ENCODE measurements around the gene FBXW5. TPM values are rescaled to one million over a fixed set of nuclear protein-coding genes. Genes with fewer than 3 reads are reported as not detected.

The FBXW5 gene
- total RNA-seq, 1 donor from 2014 or later, result 81.5 TPM

DNA sequence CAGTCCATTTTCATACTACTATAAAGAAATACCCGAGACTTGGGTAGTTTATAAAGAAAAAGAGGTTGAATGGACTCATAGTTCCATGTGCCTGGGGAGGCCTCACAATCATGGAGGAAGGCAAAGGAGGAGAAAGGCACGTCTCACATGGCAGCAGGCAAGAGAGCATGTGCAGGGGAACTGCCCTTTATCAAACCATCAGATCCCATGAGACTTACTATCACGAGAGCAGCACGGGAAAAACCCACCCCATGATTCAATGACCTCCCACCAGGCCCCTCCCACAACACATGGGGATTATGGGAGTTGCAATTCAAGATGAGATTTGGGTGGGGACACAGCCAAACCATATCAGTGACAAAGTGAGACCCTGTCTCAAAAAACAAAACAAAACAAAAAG lies 38.3 kb downstream of the FBXW5 start:
- Mint-ChIP-seq H3K9me3 (no peaks in the 10 kb centered on the region), H3K27me3 (no peaks in the 10 kb centered on the region), H3K4me1 (peaks cover 47% of the 10 kb centered on the region), H3K4me3 (no peak overlapping the region), H3K27ac (peak overlapping the region; percentile 74), H3K36me3 (ENCODE audit: low read depth) (peaks cover 75% of the 10 kb centered on the region)
- intact Hi-C loops (cut with micrococcal nuclease), result no loop called here
- no peak for ATAC-seq (ENCODE audit: low read depth)
- ChIA-PET CTCF (no interaction called here), POLR2A (interaction anchor here (1.4 kb wide), 1 partner anchor 335 kb away, joined by 3 read pairs; the partner anchor contains the start of gene TUBB4B)
- DNase-seq, result no peak
- TF ChIP-seq, protein P1, sequence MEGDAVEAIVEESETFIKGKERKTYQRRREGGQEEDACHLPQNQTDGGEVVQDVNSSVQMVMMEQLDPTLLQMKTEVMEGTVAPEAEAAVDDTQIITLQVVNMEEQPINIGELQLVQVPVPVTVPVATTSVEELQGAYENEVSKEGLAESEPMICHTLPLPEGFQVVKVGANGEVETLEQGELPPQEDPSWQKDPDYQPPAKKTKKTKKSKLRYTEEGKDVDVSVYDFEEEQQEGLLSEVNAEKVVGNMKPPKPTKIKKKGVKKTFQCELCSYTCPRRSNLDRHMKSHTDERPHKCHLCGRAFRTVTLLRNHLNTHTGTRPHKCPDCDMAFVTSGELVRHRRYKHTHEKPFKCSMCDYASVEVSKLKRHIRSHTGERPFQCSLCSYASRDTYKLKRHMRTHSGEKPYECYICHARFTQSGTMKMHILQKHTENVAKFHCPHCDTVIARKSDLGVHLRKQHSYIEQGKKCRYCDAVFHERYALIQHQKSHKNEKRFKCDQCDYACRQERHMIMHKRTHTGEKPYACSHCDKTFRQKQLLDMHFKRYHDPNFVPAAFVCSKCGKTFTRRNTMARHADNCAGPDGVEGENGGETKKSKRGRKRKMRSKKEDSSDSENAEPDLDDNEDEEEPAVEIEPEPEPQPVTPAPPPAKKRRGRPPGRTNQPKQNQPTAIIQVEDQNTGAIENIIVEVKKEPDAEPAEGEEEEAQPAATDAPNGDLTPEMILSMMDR (IDR thresholded peaks at IDR 0.05), result no peak

DNA sequence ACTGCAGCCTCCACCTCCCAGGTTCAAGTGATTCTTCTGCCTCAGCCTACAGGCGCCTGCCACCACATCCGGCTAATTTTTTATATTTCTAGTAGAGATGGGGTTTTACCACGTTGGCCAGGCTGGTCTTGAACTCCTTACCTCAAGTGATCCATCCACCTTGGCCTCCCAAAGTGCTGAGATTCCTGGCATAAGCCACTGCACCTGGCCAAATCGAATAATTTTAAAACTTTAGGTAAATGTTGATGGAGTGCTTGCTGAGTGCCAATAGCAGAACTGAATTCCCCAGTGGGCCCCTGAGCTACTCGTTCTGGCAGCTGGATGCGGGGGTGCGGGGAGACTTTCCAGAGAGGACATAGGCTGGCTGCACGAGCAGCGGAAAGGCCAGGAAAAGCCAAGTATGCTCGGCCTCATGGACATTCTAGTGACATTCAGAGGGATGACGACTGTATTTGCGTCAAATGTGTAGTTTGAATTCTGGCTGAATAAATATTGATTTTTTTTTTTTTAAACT lies 41.4 kb downstream of the FBXW5 start:
- H3K36me3 Mint-ChIP-seq (ENCODE audit: low read depth), result peaks cover 72% of the 10 kb centered on the region
- no peaks in the 10 kb centered on the region for H3K9me3 Mint-ChIP-seq
- no peak for ATAC-seq (ENCODE audit: low read depth)
- no peak for DNase-seq
- H3K4me1 Mint-ChIP-seq, result peaks cover 65% of the 10 kb centered on the region
- ChIA-PET CTCF (interaction anchor here (1.0 to 1.9 kb wide), 2 partner anchors 41 to 60 kb away, joined by 3 to 6 read pairs; partner anchors contain the start of genes C8G and FBXW5), POLR2A (interaction anchor here (0.9 to 8.2 kb wide), 13 partner anchors 11 to 320 kb away, joined by 3 to 95 read pairs (median 9); partner anchors contain the start of genes AJM1, EDF1, FBXW5 and SSNA1)
- TF ChIP-seq, protein P1 (IDR thresholded peaks at IDR 0.05), result no peak
- no peak overlapping the region for H3K4me3 Mint-ChIP-seq
- intact Hi-C loops (cut with micrococcal nuclease), result loop anchor here (5.0 kb wide), 1 partner anchor 36 kb away; the partner anchor contains the start of gene EDF1
- H3K27ac Mint-ChIP-seq, result peak overlapping the region; percentile 95
- no peaks in the 10 kb centered on the region for H3K27me3 Mint-ChIP-seq

DNA sequence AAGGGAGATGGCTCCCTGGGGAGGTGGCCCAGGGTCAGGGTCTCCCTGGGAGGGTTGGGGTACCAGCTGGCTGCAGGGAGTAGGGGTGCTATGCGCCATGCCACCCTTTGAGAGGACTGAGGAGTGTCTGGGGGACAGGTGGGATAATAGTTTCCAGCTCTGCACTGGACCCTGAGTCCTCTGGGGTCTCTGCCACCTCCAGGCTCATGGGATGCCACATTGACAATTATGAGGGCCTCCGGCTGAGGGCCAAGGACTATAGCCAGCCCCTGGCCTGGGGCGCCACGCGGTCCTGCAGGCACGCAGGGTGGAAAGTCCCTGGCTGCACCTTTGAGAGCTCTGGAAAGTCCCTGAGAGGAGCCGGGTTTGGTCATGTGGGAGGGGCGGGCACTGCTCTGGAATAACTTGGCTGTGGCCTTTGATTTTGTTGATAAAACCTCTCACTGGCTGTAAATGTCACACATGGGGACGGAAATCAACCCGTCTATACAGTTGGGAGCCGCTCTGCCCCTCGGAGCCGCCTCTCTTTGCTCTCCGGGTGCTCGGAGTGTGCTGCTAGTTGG lies 42.2 kb downstream of the FBXW5 start:
- Mint-ChIP-seq H3K9me3 (no peaks in the 10 kb centered on the region), H3K4me1 (peaks cover 63% of the 10 kb centered on the region), H3K27me3 (no peaks in the 10 kb centered on the region), H3K36me3 (ENCODE audit: low read depth) (peaks cover 65% of the 10 kb centered on the region), H3K4me3 (peak overlapping the region; percentile 72), H3K27ac (peak overlapping the region; percentile 95)
- ATAC-seq (ENCODE audit: low read depth) (peak; percentile 85), DNase-seq (peak; percentile 69)
- ChIA-PET POLR2A (interaction anchor here (0.6 to 8.2 kb wide), 20 partner anchors 8 to 339 kb away, joined by 3 to 95 read pairs (median 6); partner anchors contain the start of genes AJM1, EDF1, FBXW5 and FUT7), CTCF (interaction anchor here (0.7 to 1.9 kb wide), 6 partner anchors 16 to 127 kb away, joined by 3 to 8 read pairs (median 5); partner anchors contain the start of genes AJM1, C8G, FBXW5 and TRAF2)
- intact Hi-C loops (cut with micrococcal nuclease), result loop anchor here (1.0 to 5.0 kb wide), 6 partner anchors 16 to 60 kb away; partner anchors contain the start of genes AJM1, EDF1, FBXW5 and TRAF2
- TF ChIP-seq, protein P1 (IDR thresholded peaks at IDR 0.05), result no peak

DNA sequence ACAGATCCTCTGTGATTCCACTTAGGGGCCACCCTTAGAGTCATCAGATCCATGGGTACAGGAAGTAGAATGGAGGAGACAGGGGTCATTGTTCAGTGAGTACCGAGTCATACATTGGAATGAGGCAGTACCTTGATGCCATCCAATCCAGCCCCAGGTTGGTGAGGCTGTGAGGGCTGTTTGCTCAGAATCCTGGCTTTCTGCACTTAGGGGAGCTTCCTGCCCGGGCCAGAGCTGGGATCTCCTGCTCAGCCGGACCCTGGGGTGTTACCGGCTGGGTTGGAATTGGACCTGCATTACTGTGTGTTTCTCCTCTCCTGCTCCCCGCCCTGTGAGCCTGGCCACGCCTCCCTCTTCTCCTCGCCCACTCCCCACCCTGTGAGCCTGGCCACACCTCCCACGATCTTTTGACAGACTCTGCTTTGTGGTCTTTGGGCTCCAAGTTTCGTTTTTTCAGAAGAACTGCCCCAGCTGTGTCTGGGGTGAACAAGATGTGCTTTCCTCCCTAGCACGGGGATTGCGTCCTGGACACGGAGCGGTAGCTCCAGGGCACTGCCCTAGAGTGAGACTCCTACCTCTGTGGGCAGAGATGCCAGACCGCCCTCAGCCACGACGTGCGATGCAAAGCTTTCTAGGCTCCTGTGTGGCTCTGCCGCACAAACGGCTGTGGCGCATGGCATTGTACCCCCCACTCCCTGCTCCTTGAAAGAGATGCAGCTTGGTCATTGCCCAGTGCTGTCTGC lies 42.9 kb downstream of the FBXW5 start:
- Mint-ChIP-seq H3K27ac (peak overlapping the region; percentile 95), H3K9me3 (no peaks in the 10 kb centered on the region), H3K4me1 (peaks cover 64% of the 10 kb centered on the region), H3K27me3 (no peaks in the 10 kb centered on the region), H3K36me3 (ENCODE audit: low read depth) (peaks cover 60% of the 10 kb centered on the region), H3K4me3 (peak overlapping the region; percentile 72)
- TF ChIP-seq, protein P1 (IDR thresholded peaks at IDR 0.05), result no peak
- intact Hi-C loops (cut with micrococcal nuclease), result loop anchor here (1.0 to 5.0 kb wide), 6 partner anchors 15 to 59 kb away; partner anchors contain the start of genes AJM1, EDF1, FBXW5 and TRAF2
- ATAC-seq (ENCODE audit: low read depth), result peak; percentile 60
- CTCF ChIA-PET, result interaction anchor here (0.7 to 1.9 kb wide), 6 partner anchors 15 to 128 kb away, joined by 3 to 8 read pairs (median 5); partner anchors contain the start of genes AJM1, C8G, FBXW5 and TRAF2
- POLR2A ChIA-PET, result interaction anchor here (0.6 to 8.2 kb wide), 22 partner anchors 9 to 339 kb away, joined by 3 to 95 read pairs (median 5); partner anchors contain the start of genes AJM1, EDF1, FBXW5 and FUT7
- DNase-seq, result peak; percentile 42
